ENCODE measurements around the gene POU2F1. TPM values are rescaled to one million over a fixed set of nuclear protein-coding genes. Genes with fewer than 3 reads are reported as not detected.

POU2F1 gene
- total RNA-seq, 1 donor from 2014 or later: 36.1 TPM

DNA sequence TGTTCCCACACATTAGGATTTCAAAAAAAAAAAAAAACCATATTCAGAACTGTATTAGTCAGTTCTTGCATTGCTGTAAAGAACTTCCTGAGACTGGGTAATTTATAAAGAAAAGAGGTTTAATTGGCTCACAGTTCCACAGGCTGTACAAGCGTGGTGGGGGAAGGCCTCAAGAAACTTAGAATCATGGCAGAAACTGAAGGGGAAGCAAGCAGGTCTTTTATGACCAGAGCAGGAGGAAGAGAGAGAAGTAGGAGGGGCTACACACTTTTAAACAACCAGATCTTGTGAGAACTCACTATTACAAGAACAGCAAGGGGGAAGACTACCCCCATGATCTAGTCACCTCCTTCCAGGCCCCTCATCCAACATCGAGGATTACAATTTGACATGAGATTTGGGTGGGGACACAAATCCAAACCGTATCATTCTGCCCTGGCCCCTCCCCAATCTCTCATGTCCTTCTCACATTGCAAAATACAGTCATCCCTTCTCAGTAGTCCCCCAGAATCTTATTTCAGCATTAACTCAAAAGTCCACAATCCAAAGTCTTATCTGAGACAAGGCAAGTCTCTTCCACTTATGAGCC is 51.8 kb downstream of the POU2F1 start:
- TF ChIP-seq, protein P1, sequence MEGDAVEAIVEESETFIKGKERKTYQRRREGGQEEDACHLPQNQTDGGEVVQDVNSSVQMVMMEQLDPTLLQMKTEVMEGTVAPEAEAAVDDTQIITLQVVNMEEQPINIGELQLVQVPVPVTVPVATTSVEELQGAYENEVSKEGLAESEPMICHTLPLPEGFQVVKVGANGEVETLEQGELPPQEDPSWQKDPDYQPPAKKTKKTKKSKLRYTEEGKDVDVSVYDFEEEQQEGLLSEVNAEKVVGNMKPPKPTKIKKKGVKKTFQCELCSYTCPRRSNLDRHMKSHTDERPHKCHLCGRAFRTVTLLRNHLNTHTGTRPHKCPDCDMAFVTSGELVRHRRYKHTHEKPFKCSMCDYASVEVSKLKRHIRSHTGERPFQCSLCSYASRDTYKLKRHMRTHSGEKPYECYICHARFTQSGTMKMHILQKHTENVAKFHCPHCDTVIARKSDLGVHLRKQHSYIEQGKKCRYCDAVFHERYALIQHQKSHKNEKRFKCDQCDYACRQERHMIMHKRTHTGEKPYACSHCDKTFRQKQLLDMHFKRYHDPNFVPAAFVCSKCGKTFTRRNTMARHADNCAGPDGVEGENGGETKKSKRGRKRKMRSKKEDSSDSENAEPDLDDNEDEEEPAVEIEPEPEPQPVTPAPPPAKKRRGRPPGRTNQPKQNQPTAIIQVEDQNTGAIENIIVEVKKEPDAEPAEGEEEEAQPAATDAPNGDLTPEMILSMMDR (IDR thresholded peaks at IDR 0.05; ENCODE audit: unreplicated experiment): no peak
- Mint-ChIP-seq H3K27ac (peak overlapping the region; percentile 15), H3K4me1 (ENCODE audit: low read depth) (peaks cover 5% of the 10 kb centered on the region), H3K9me3 (ENCODE audit: low read depth) (no peaks in the 10 kb centered on the region), H3K4me3 (ENCODE audit: low read depth) (no peak overlapping the region), H3K36me3 (ENCODE audit: insufficient read depth) (no peaks in the 10 kb centered on the region), H3K27me3 (no peaks in the 10 kb centered on the region)
- no peak for DNase-seq (ENCODE audit: low spot score, unreplicated experiment)

- TF ChIP-seq, protein P1 (IDR thresholded peaks at IDR 0.05; ENCODE audit: unreplicated experiment): no peak
- Mint-ChIP-seq H3K36me3 (ENCODE audit: insufficient read depth) (no peaks in the 10 kb centered on the region), H3K27ac (no peak overlapping the region), H3K9me3 (ENCODE audit: low read depth) (no peaks in the 10 kb centered on the region), H3K4me1 (ENCODE audit: low read depth) (peaks cover 5% of the 10 kb centered on the region), H3K27me3 (no peaks in the 10 kb centered on the region), H3K4me3 (ENCODE audit: low read depth) (no peak overlapping the region)
- DNase-seq (ENCODE audit: low spot score, unreplicated experiment): no peak
Observed at GRCh38 chr1:167273027-167273800, 52.5 kb downstream of the POU2F1 start.

DNA sequence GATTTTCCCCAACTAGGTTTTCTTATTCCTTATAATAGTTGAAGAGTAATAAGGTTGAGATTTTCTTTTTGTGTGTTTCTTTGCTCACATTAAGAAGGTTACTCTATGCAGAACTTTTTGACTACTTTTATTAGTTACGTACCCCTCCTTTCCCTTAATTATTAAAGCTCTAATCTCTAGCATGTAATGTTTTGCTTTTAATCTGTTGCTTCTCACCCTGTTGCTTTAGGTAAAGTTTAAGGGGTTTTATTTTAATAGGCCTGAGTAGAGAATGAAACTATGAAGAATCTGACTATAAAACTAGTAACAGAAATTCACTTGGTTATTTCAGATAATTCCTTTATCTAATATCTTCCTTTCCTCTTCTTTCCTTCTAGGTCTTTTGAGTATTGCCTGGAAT is 53.4 kb downstream of the POU2F1 start:
- Mint-ChIP-seq H3K27me3 (no peaks in the 10 kb centered on the region), H3K27ac (no peak overlapping the region), H3K36me3 (ENCODE audit: insufficient read depth) (no peaks in the 10 kb centered on the region), H3K4me3 (ENCODE audit: low read depth) (no peak overlapping the region), H3K4me1 (ENCODE audit: low read depth) (peaks cover 5% of the 10 kb centered on the region), H3K9me3 (ENCODE audit: low read depth) (no peaks in the 10 kb centered on the region)
- no peak for DNase-seq (ENCODE audit: low spot score, unreplicated experiment)
- TF ChIP-seq, protein P1 (IDR thresholded peaks at IDR 0.05; ENCODE audit: unreplicated experiment): no peak

GRCh38 chr1:167276969-167277368 is 56.3 kb downstream of the POU2F1 start:
- H3K27me3 Mint-ChIP-seq: no peaks in the 10 kb centered on the region
- H3K4me3 Mint-ChIP-seq (ENCODE audit: low read depth): no peak overlapping the region
- peak overlapping the region; percentile 42 for H3K27ac Mint-ChIP-seq

GRCh38 chr1:167278497-167278896 is 57.8 kb downstream of the POU2F1 start:
- DNase-seq (ENCODE audit: low spot score, unreplicated experiment): no peak
- H3K27ac Mint-ChIP-seq: no peak overlapping the region
- H3K4me3 Mint-ChIP-seq (ENCODE audit: low read depth): no peak overlapping the region
- H3K36me3 Mint-ChIP-seq (ENCODE audit: insufficient read depth): peaks cover 2% of the 10 kb centered on the region
- no peaks in the 10 kb centered on the region for H3K27me3 Mint-ChIP-seq
- H3K9me3 Mint-ChIP-seq (ENCODE audit: low read depth): peaks cover 7% of the 10 kb centered on the region
- H3K4me1 Mint-ChIP-seq (ENCODE audit: low read depth): peaks cover 6% of the 10 kb centered on the region
- TF ChIP-seq, protein P1 (IDR thresholded peaks at IDR 0.05; ENCODE audit: unreplicated experiment): no peak

More at GRCh38 chr1:167276969-167277368, 56.3 kb downstream of the POU2F1 start:
- H3K4me1 Mint-ChIP-seq (ENCODE audit: low read depth): peaks cover 5% of the 10 kb centered on the region
- TF ChIP-seq, protein P1 (IDR thresholded peaks at IDR 0.05; ENCODE audit: unreplicated experiment): no peak
- peaks cover 2% of the 10 kb centered on the region for H3K9me3 Mint-ChIP-seq (ENCODE audit: low read depth)
- DNase-seq (ENCODE audit: low spot score, unreplicated experiment): no peak
- no peaks in the 10 kb centered on the region for H3K36me3 Mint-ChIP-seq (ENCODE audit: insufficient read depth)
